Calu3 (cell line): Measurements from ENCODE around the gene CDKL5. TPM values are rescaled to one million over a fixed set of nuclear protein-coding genes. Genes with fewer than 3 reads are reported as not detected.

ENCODE experiments used
- BruUV-seq: library from RNA; stranded (reverse); fragments of 400-500 nt; replicated peaks from 2 replicates; lab custom pipeline; 2021; lab: Mats Ljungman, UMichigan
- CTCF ChIA-PET: fragments of 300-600 bp; sonication (Branson Sonifier 250); formaldehyde crosslinking; loops from one replicate; lab custom pipeline; 2022; ENCODE audit warnings: antibody characterized with exemption; lab: Charles Lee
- DNase-seq: peaks from one replicate; pipeline ENCODE4 v3.0.0; 2022
- H3K27ac Mint-ChIP-seq: one replicate; pipeline ENCODE4 v1.8.0; 2022; ENCODE audit warnings: mixed read lengths; ENCODE audit not compliant: unreplicated experiment
- H3K27me3 Mint-ChIP-seq: one replicate; pipeline ENCODE4 v1.8.0; 2022; ENCODE audit warnings: mixed read lengths; ENCODE audit not compliant: unreplicated experiment
- H3K36me3 Mint-ChIP-seq: one replicate; pipeline ENCODE4 v1.8.0; 2022; ENCODE audit warnings: mild to moderate bottlenecking, moderate library complexity, mixed read lengths; ENCODE audit not compliant: insufficient read depth, unreplicated experiment
- H3K4me1 Mint-ChIP-seq: one replicate; pipeline ENCODE4 v1.8.0; 2022; ENCODE audit warnings: mild to moderate bottlenecking, low read depth, mixed read lengths; ENCODE audit not compliant: unreplicated experiment
- H3K4me3 Mint-ChIP-seq: one replicate; pipeline ENCODE4 v1.8.0; 2022; ENCODE audit warnings: mild to moderate bottlenecking, low read depth, moderate library complexity, mixed read lengths; ENCODE audit not compliant: unreplicated experiment
- H3K9me3 Mint-ChIP-seq: one replicate; pipeline ENCODE4 v1.8.0; 2022; ENCODE audit warnings: low read depth, mixed read lengths; ENCODE audit not compliant: unreplicated experiment
- CTCF ChIP-seq: fragments of 200-600 bp; IDR thresholded peaks from one replicate; pipeline ENCODE4 v1.8.0; 2022; ENCODE audit warnings: antibody characterized with exemption; ENCODE audit not compliant: unreplicated experiment
- intact Hi-C: fragments of 100-400 bp; cut with micrococcal nuclease; formaldehyde crosslinking; loops from one replicate; pipeline ENCODE4 v1.10.0; 2022; ENCODE audit not compliant: unreplicated experiment
- total RNA-seq: library from RNA; stranded (reverse); gene quantifications from 2 replicates; pipeline ENCODE4 v1.2.3, GENCODE V29; 2022

The CDKL5 gene
- total RNA-seq, 1 experiment from 2014 or later, result 17.7 TPM

- no peak overlapping the region for H3K27ac Mint-ChIP-seq
- no TSS peak for BruUV-seq
- H3K27me3 Mint-ChIP-seq, result no peaks in the 10 kb centered on the region
- no peaks in the 10 kb centered on the region for H3K36me3 Mint-ChIP-seq
- peaks cover 10% of the 10 kb centered on the region for H3K4me1 Mint-ChIP-seq
- TF ChIP-seq CTCF, result peak; percentile 15
- CTCF ChIA-PET, result no interaction called here
- no peak overlapping the region for H3K4me3 Mint-ChIP-seq
- peak; percentile 45 for DNase-seq
- H3K9me3 Mint-ChIP-seq, result no peaks in the 10 kb centered on the region
- intact Hi-C loops, result loop anchor here (1.0 to 10.0 kb wide), 4 partner anchors 496 to 943 kb away; partner anchors contain the start of gene PHKA2
Observed at GRCh38 chrX:18390941-18391538, 34.4 kb upstream of the CDKL5 start.

- no TSS peak for BruUV-seq
- Mint-ChIP-seq H3K9me3 (no peaks in the 10 kb centered on the region), H3K4me3 (no peak overlapping the region), H3K27me3 (no peaks in the 10 kb centered on the region), H3K27ac (no peak overlapping the region), H3K4me1 (peaks cover 19% of the 10 kb centered on the region), H3K36me3 (no peaks in the 10 kb centered on the region)
- CTCF ChIA-PET, result interaction anchor here (1.5 kb wide), 1 partner anchor 492 kb away, joined by 3 read pairs; no protein-coding TSS in a partner anchor
- intact Hi-C loops, result loop anchor here (5.0 to 10.0 kb wide), 2 partner anchors 508 to 590 kb away; partner anchors contain the start of gene PHKA2
- no peak for TF ChIP-seq CTCF
- no peak for DNase-seq
Observed at GRCh38 chrX:18394477-18394876, 30.9 kb upstream of the CDKL5 start.

- no peak overlapping the region for H3K27ac Mint-ChIP-seq
- H3K4me1 Mint-ChIP-seq, result peaks cover 9% of the 10 kb centered on the region
- no peak overlapping the region for H3K4me3 Mint-ChIP-seq
- H3K36me3 Mint-ChIP-seq, result peaks cover 5% of the 10 kb centered on the region
- CTCF ChIA-PET, result no interaction called here
- DNase-seq, result no peak
- no peak for TF ChIP-seq CTCF
- no peaks in the 10 kb centered on the region for H3K27me3 Mint-ChIP-seq
- no TSS peak for BruUV-seq
- intact Hi-C loops, result no loop called here
- H3K9me3 Mint-ChIP-seq, result no peaks in the 10 kb centered on the region
Observed at GRCh38 chrX:18401848-18402213, 23.6 kb upstream of the CDKL5 start.

- no peaks in the 10 kb centered on the region for H3K4me1 Mint-ChIP-seq
- peaks cover 4% of the 10 kb centered on the region for H3K36me3 Mint-ChIP-seq
- CTCF ChIA-PET, result no interaction called here
- intact Hi-C loops, result no loop called here
- no peak for DNase-seq
- no peak for TF ChIP-seq CTCF
- no peaks in the 10 kb centered on the region for H3K9me3 Mint-ChIP-seq
- no TSS peak for BruUV-seq
- H3K27me3 Mint-ChIP-seq, result no peaks in the 10 kb centered on the region
- H3K4me3 Mint-ChIP-seq, result no peak overlapping the region
- no peak overlapping the region for H3K27ac Mint-ChIP-seq
Observed at GRCh38 chrX:18406531-18407266, 18.7 kb upstream of the CDKL5 start.
